ENCODE measurements around the gene HOXC9. TPM values are rescaled to one million over a fixed set of nuclear protein-coding genes. Genes with fewer than 3 reads are reported as not detected.

Gene HOXC9
- total and polyA plus RNA-seq, 9 of the 15 experiments (the other 6 are each of a cell fraction or from before 2014, with no cell fraction given): 1.1 to 10.5 (median 9.3) TPM

DNA sequence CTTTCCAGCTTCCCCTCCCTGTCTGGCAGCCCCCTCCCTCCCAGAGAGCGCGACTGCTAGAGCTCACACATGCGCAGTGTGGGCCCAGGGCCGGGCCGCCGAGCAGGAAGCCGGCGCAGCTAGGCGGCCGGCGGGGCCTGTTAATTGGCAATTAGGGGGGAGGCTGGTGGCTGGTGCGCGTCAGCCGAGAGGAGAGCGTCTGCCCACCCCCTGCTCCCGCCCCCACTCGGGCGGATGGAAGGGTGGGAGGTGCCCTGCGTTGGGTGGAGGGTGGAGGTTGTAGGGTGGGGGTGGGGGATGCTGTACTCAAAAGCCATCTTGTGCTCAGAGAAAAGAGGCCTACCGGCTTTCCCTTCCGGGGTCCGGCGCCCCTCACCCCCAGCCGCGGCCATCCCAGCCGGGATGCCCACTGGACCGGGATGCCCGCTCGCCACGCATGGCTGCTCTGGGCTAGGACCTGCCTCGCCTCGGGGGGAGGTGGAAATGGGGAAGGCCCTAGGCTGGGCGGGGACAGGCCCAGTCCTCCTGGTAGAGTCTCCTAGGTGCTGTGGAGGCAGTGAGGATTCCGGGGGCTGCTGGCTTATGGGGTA is 18.0 kb downstream of the HOXC9 start (continued):
- TF ChIP-seq, protein P1, sequence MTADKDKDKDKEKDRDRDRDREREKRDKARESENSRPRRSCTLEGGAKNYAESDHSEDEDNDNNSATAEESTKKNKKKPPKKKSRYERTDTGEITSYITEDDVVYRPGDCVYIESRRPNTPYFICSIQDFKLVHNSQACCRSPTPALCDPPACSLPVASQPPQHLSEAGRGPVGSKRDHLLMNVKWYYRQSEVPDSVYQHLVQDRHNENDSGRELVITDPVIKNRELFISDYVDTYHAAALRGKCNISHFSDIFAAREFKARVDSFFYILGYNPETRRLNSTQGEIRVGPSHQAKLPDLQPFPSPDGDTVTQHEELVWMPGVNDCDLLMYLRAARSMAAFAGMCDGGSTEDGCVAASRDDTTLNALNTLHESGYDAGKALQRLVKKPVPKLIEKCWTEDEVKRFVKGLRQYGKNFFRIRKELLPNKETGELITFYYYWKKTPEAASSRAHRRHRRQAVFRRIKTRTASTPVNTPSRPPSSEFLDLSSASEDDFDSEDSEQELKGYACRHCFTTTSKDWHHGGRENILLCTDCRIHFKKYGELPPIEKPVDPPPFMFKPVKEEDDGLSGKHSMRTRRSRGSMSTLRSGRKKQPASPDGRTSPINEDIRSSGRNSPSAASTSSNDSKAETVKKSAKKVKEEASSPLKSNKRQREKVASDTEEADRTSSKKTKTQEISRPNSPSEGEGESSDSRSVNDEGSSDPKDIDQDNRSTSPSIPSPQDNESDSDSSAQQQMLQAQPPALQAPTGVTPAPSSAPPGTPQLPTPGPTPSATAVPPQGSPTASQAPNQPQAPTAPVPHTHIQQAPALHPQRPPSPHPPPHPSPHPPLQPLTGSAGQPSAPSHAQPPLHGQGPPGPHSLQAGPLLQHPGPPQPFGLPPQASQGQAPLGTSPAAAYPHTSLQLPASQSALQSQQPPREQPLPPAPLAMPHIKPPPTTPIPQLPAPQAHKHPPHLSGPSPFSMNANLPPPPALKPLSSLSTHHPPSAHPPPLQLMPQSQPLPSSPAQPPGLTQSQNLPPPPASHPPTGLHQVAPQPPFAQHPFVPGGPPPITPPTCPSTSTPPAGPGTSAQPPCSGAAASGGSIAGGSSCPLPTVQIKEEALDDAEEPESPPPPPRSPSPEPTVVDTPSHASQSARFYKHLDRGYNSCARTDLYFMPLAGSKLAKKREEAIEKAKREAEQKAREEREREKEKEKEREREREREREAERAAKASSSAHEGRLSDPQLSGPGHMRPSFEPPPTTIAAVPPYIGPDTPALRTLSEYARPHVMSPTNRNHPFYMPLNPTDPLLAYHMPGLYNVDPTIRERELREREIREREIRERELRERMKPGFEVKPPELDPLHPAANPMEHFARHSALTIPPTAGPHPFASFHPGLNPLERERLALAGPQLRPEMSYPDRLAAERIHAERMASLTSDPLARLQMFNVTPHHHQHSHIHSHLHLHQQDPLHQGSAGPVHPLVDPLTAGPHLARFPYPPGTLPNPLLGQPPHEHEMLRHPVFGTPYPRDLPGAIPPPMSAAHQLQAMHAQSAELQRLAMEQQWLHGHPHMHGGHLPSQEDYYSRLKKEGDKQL (CRISPR knock-in tag; IDR thresholded peaks at IDR 0.05; ENCODE audit: borderline replicate concordance): no peak
- TF ChIP-seq TARDBP (IDR thresholded peaks at IDR 0.05) (no peak), ESRRA (IDR thresholded peaks at IDR 0.05; ENCODE audit: borderline replicate concordance, low read depth) (no peak), L3MBTL2 (IDR thresholded peaks at IDR 0.05) (0 out of 2 replicates have a peak, but pooled peaks have one; percentile 56), CEBPB (tag; IDR thresholded peaks at IDR 0.05) (no peak), ZNF24 (IDR thresholded peaks at IDR 0.05) (no peak), DIDO1 (tag; IDR thresholded peaks at IDR 0.05; ENCODE audit: low read depth) (no peak), KAT7 (CRISPR knock-in tag; IDR thresholded peaks at IDR 0.05; ENCODE audit: borderline replicate concordance) (no peak), CCAR2 (IDR thresholded peaks at IDR 0.05; ENCODE audit: low read depth, low read length) (no peak), CBX8 (IDR thresholded peaks at IDR 0.05; ENCODE audit: borderline replicate concordance, extremely low read depth, low read depth, low read length, poor library complexity, severe bottlenecking) (no peak)
- TF ChIP-seq, protein P2, sequence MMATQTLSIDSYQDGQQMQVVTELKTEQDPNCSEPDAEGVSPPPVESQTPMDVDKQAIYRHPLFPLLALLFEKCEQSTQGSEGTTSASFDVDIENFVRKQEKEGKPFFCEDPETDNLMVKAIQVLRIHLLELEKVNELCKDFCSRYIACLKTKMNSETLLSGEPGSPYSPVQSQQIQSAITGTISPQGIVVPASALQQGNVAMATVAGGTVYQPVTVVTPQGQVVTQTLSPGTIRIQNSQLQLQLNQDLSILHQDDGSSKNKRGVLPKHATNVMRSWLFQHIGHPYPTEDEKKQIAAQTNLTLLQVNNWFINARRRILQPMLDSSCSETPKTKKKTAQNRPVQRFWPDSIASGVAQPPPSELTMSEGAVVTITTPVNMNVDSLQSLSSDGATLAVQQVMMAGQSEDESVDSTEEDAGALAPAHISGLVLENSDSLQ (IDR thresholded peaks at IDR 0.05): no peak
- TF ChIP-seq, protein P3, sequence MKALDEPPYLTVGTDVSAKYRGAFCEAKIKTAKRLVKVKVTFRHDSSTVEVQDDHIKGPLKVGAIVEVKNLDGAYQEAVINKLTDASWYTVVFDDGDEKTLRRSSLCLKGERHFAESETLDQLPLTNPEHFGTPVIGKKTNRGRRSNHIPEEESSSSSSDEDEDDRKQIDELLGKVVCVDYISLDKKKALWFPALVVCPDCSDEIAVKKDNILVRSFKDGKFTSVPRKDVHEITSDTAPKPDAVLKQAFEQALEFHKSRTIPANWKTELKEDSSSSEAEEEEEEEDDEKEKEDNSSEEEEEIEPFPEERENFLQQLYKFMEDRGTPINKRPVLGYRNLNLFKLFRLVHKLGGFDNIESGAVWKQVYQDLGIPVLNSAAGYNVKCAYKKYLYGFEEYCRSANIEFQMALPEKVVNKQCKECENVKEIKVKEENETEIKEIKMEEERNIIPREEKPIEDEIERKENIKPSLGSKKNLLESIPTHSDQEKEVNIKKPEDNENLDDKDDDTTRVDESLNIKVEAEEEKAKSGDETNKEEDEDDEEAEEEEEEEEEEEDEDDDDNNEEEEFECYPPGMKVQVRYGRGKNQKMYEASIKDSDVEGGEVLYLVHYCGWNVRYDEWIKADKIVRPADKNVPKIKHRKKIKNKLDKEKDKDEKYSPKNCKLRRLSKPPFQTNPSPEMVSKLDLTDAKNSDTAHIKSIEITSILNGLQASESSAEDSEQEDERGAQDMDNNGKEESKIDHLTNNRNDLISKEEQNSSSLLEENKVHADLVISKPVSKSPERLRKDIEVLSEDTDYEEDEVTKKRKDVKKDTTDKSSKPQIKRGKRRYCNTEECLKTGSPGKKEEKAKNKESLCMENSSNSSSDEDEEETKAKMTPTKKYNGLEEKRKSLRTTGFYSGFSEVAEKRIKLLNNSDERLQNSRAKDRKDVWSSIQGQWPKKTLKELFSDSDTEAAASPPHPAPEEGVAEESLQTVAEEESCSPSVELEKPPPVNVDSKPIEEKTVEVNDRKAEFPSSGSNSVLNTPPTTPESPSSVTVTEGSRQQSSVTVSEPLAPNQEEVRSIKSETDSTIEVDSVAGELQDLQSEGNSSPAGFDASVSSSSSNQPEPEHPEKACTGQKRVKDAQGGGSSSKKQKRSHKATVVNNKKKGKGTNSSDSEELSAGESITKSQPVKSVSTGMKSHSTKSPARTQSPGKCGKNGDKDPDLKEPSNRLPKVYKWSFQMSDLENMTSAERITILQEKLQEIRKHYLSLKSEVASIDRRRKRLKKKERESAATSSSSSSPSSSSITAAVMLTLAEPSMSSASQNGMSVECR (CRISPR knock-in tag; IDR thresholded peaks at IDR 0.05): no peak
- TF ChIP-seq, protein P4, sequence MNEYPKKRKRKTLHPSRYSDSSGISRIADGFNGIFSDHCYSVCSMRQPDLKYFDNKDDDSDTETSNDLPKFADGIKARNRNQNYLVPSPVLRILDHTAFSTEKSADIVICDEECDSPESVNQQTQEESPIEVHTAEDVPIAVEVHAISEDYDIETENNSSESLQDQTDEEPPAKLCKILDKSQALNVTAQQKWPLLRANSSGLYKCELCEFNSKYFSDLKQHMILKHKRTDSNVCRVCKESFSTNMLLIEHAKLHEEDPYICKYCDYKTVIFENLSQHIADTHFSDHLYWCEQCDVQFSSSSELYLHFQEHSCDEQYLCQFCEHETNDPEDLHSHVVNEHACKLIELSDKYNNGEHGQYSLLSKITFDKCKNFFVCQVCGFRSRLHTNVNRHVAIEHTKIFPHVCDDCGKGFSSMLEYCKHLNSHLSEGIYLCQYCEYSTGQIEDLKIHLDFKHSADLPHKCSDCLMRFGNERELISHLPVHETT (CRISPR knock-in tag; conservative IDR thresholded peaks at IDR 0.05 in 1 of 2, IDR thresholded peaks at IDR 0.05 in 1 of 2): no peak; a peak in 1 of 4 replicates
